Ovary (tissue), 1 donor: ENCODE measurements around the gene PRKCH.

Experiments
- EP300 ChIP-seq: sonication (generic); formaldehyde crosslinking; IDR thresholded peaks from one replicate; pipeline ENCODE4 v1.6.1; 2017; ENCODE audit warnings: antibody characterized with exemption
- POLR2A ChIP-seq: fragments of 450-650 bp; IDR thresholded peaks from one replicate; pipeline ENCODE4 v1.6.1; 2017; ENCODE audit warnings: antibody characterized with exemption, mild to moderate bottlenecking, moderate library complexity

- TF ChIP-seq POLR2A (no peak), EP300 (no peak)
These were observed 236.5 kb downstream of the PRKCH start for GRCh38 chr14:61557854-61558253.
